ENCODE measurements around the gene ARID3A. TPM values are rescaled to one million over a fixed set of nuclear protein-coding genes. Genes with fewer than 3 reads are reported as not detected.

The ARID3A gene
- total and polyA plus RNA-seq, 2 of the 13 experiments (the other 11 are each of a cell fraction or from before 2014, with no cell fraction given), result 71.3 to 77.9 TPM

GRCh38 chr19:928471-929202 is 2.8 kb downstream of the ARID3A start (continued):
- TF ChIP-seq ZBTB38 (CRISPR knock-in tag; IDR thresholded peaks at IDR 0.05) (peak; percentile 91; the same call in 1 of the 2 replicates), HOXA3 (CRISPR knock-in tag; IDR thresholded peaks at IDR 0.05) (0 out of 2 replicates have a peak, but pooled peaks have one; percentile 19), SNAPC5 (CRISPR knock-in tag; IDR thresholded peaks at IDR 0.05; ENCODE audit: borderline replicate concordance) (no peak), ZNF883 (CRISPR knock-in tag; IDR thresholded peaks at IDR 0.05; ENCODE audit: not compliant biosample characterization) (peak; percentile 65), AGO2 (optimal IDR thresholded peaks at IDR 0.05; ENCODE audit: low read depth, low read length) (peak; percentile 38), ZKSCAN1 (IDR thresholded peaks at IDR 0.05; ENCODE audit: low read length) (peak; percentile 47; the same call in 1 of the 2 replicates), ZNF724P (CRISPR knock-in tag; IDR thresholded peaks at IDR 0.05; ENCODE audit: borderline replicate concordance) (no peak), NR2C2 (CRISPR knock-in tag; IDR thresholded peaks at IDR 0.05; ENCODE audit: borderline replicate concordance) (no peak), ZNF574 (CRISPR knock-in tag; IDR thresholded peaks at IDR 0.05) (peak; percentile 66), RBM22 (optimal IDR thresholded peaks at IDR 0.05; ENCODE audit: low read length) (peak; percentile 76), RCOR2 (CRISPR knock-in tag; IDR thresholded peaks at IDR 0.05) (0 out of 2 replicates have a peak, but pooled peaks have one; percentile 11), SALL1 (CRISPR knock-in tag; IDR thresholded peaks at IDR 0.05) (peak; percentile 26; the same call in 1 of the 2 replicates), CEBPG (CRISPR knock-in tag; IDR thresholded peaks at IDR 0.05) (peak; percentile 78), BCL6 (CRISPR knock-in tag; IDR thresholded peaks at IDR 0.05) (0 out of 2 replicates have a peak, but pooled peaks have one; percentile 14), TFAP4 (IDR thresholded peaks at IDR 0.05; ENCODE audit: borderline replicate concordance, low read depth) (peak; percentile 22; the same call in 1 of the 2 replicates), NFYC (CRISPR knock-in tag; IDR thresholded peaks at IDR 0.05) (peak; percentile 62; the same call in 1 of the 2 replicates), ZNF839 (CRISPR knock-in tag; IDR thresholded peaks at IDR 0.05; ENCODE audit: borderline replicate concordance) (peak; percentile 55; the same call in 1 of the 2 replicates), ZNF430 (CRISPR knock-in tag; IDR thresholded peaks at IDR 0.05) (0 out of 2 replicates have a peak, but pooled peaks have one; percentile 51), ZFP36 (IDR thresholded peaks at IDR 0.05; ENCODE audit: borderline replicate concordance, low read depth, low read length, partially characterized antibody) (peak; percentile 91), MAFG (CRISPR knock-in tag; IDR thresholded peaks at IDR 0.05) (no peak), ARNT2 (CRISPR knock-in tag; IDR thresholded peaks at IDR 0.05; ENCODE audit: low read depth) (no peak), ZKSCAN8 (CRISPR knock-in tag; IDR thresholded peaks at IDR 0.05; ENCODE audit: borderline replicate concordance) (peak; percentile 97), PATZ1 (CRISPR knock-in tag; IDR thresholded peaks at IDR 0.05) (0 out of 2 replicates have a peak, but pooled peaks have one; percentile 27), AKAP8 (CRISPR knock-in tag; IDR thresholded peaks at IDR 0.05) (peak; percentile 90)

Data from HepG2 (cell line).